GM12872 (cell line): ENCODE data around the gene SOX12.
A peak's percentile ranks its signal among the peaks of the same experiment; 100 is the strongest.

Experiments used
- CTCF ChIP-seq: IDR thresholded peaks from 3 replicates; pipeline ENCODE4 v1.5.1; 2011; ENCODE audit warnings: low read depth, mild to moderate bottlenecking, low read length, moderate library complexity; ENCODE audit not compliant: insufficient read depth

SOX12 gene

DNA sequence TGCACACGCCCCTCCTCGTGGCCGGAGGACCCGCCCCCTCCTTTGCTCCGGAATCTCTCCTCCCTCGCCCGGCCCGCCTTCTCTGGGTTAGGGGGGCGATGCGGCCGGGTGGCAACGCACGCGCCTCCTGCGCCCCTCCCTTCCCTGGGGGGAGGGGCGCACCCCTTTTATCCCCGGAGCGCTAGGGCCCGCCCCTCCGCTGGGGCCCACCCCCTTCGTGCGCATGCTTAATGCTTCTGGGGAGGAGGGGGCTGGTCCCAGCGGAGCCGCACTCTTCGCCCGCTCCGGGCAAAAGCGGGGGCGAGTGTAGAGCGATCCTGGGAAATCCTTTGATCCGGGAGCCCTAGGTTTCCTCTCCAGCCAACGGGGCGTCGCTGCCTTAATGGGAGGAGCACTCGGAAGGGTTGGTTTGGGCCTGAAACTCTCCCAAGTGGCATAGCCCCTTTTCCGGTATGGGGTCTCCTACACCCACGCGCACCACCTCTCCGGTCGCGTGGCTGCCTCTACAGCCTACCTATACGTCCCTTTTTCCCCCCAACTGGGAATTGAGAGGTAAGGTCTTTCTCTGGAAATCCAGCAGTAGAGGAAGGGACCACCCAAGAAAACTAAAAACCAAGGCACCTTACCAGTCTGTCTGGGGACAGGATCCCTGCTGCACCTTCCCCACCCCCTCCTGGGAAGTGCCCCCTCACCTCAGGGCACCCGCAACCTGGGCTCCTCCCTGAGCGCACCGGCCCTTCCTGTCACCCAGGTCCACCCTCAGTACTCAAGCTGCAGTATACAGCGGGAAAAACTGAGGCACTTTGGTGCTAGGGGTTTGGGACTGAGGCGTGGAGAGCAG is 2.1 kb downstream of the SOX12 start:
- TF ChIP-seq CTCF = no peak

DNA sequence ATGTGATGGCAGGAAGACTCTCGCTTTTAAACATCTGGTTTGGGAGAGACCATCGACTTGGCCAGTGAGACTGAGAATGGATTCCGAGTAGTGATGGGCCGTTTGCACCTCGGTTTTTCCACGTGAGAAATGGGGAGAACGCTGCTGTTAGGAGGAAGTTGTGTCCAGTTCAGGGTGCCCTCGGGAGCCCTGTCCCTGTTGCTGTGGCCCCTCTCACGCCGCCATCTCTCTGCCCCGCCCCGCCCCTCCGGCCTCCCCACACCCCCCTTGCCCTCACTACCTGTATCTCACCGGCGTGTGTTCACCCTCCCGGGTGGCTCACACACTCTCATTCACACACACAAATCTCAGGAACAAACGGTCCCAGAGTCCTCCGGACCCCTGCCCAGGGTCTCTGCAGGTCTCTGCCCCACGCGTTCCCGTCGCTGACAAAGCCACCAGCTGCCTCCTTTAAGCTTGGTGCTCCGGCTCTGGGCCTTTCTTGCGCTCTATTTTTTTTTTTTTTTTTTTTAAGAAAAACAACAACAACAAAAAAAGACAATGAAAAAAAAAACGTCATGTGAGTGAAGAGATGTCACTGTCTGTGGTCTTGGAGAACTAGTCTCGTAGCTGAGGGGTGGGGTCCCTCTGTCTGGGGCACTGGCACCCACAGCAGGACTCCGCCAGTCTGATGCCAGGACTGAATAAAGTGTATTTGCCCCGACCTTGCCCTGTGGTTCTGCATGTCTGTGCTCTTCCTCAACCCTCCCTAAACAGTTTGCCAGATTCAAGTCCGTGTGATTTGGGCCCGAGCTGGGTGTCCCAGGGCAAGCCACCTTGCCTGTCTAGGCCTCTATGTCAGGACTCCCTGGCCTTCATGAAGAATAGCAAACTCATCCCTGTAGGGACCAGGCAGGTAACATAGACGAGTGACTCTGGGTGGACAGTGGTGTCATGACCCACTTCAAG is 2.9 kb downstream of the SOX12 start:
- no peak for TF ChIP-seq CTCF

GRCh38 chr20:328975-329695 is 3.8 kb downstream of the SOX12 start:
- TF ChIP-seq CTCF = no peak

- TF ChIP-seq CTCF = no peak
Observed at GRCh38 chr20:329851-330232, 4.5 kb downstream of the SOX12 start.

DNA sequence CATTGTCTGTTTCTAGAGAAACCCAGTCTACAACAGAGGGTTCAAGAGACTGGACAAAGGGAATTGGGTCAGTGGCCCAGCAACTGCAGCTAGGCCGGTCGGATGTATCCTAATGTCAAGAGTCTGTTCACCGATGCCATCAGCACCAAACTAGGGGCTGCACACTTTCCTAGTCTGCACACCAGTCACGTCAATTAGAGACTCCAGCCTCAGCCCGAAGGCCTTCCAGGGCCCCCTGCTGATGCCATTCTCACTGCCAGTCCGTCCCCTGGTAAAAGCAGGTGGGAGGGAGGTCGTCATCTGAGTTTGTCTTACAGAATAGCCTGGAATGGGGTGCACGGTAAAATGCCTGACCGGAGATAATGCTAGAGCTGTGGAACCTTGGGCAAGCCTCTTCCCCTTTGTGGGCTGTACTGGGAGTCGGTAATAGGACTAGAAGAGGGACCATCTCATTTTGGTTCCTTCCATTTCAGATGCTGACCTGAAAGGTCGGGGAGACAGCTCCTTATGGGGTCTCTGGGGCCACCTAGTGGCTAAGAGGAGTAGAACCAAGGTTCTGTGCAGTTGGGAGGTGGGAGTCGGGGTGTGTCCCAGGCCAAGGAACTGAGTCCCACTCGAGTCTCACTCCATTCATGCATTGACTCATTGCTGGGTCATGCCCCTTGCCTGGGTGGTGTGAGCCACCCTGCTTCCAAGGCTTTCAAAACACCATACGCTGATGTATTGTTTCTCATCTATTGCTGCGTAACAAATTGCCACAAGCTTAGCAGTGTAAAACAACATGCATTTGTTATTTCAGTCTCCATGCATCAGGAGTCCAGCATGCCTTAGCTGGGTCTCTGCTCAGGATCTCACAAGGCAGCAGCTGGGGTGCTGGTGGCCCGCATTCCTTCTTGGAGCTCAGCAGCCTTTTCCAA is 5.1 kb downstream of the SOX12 start:
- peak; percentile 94 for TF ChIP-seq CTCF

GRCh38 chr20:334578-334977 is 9.2 kb downstream of the SOX12 start:
- no peak for TF ChIP-seq CTCF
